Parathyroid adenoma (tissue), 2 donors: ENCODE results near the gene SLC30A10.
"Not testable (repeated sequence)": the region's sequence is repeated elsewhere in the genome, so short reads cannot be mapped to it uniquely, and the experiment has no call there.

Source experiments
- H2AFZ ChIP-seq: fragments of 300-600 bp; sonication (generic); one replicate; pipeline ENCODE4 v1.7.0; 2017; ENCODE audit warnings: antibody characterized with exemption, mild to moderate bottlenecking
- H3K27ac ChIP-seq: fragments of 300-600 bp; sonication (generic); one replicate; pipeline ENCODE4 v1.7.0; 2017
- H3K27me3 ChIP-seq: fragments of 300-600 bp; sonication (generic); one replicate; pipeline ENCODE4 v1.7.0; 2017; ENCODE audit warnings: low read length; ENCODE audit not compliant: control insufficient read depth, insufficient read depth
- H3K36me3 ChIP-seq: fragments of 300-600 bp; sonication (generic); one replicate; pipeline ENCODE4 v1.7.0; 2017; ENCODE audit warnings: low read length; ENCODE audit not compliant: control insufficient read depth, insufficient read depth
- H3K4me1 ChIP-seq: fragments of 300-600 bp; sonication (generic); one replicate; pipeline ENCODE4 v1.7.0; 2017; ENCODE audit warnings: control low read depth
- H3K4me2 ChIP-seq: fragments of 300-600 bp; sonication (generic); one replicate; pipeline ENCODE4 v1.7.0; 2017; ENCODE audit warnings: low read length
- H3K4me3 ChIP-seq: fragments of 300-600 bp; sonication (generic); one replicate; pipeline ENCODE4 v1.7.0; 2017; ENCODE audit warnings: low read depth, low read length
- H3K79me2 ChIP-seq: fragments of 300-600 bp; sonication (generic); one replicate; pipeline ENCODE4 v1.7.0; 2017; ENCODE audit warnings: control low read depth
- H3K9ac ChIP-seq: fragments of 300-600 bp; sonication (generic); one replicate; pipeline ENCODE4 v1.7.0; 2017; ENCODE audit warnings: mild to moderate bottlenecking
- H3K9me3 ChIP-seq: fragments of 300-600 bp; sonication (generic); one replicate; pipeline ENCODE4 v1.7.0; 2017; ENCODE audit warnings: low read length; ENCODE audit not compliant: control insufficient read depth
- TF ChIP-seq, protein P1 (sequence below): fragments of 300-600 bp; sonication (generic); IDR thresholded peaks from one replicate; pipeline ENCODE4 v1.7.0; 2017; ENCODE audit warnings: antibody characterized with exemption, mild to moderate bottlenecking
- donor health status: primary hyperparathyroidism.

SLC30A10 gene

DNA sequence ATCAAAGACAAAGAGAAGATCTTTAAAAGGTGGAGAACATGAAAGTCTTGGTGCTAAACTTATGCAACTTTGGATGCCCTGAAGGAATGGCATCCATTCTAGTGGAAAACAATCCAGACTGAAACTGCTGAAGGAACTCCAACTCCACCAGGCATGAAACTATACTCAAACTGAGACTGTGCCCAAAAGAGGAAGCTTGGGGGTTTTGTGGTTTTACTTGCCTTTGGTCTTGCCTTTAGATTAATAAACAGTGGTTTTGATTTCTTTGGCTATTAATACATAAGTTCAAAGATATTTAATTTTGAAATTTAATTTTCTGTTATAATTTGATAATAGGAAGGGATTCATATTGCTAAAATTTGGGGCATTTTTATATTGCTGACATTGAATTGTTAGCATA lies 17.4 kb upstream of the SLC30A10 start:
- Histone ChIP-seq H3K4me3 (no peak overlapping the region), H2AFZ (no peak overlapping the region), H3K9me3 (no peaks in the 10 kb centered on the region), H3K79me2 (no peaks in the 10 kb centered on the region), H3K4me2 (no peak overlapping the region), H3K36me3 (no peaks in the 10 kb centered on the region), H3K4me1 (no peaks in the 10 kb centered on the region), H3K9ac (no peak overlapping the region), H3K27ac (no peak overlapping the region), H3K27me3 (no peaks in the 10 kb centered on the region)
- TF ChIP-seq, protein P1, sequence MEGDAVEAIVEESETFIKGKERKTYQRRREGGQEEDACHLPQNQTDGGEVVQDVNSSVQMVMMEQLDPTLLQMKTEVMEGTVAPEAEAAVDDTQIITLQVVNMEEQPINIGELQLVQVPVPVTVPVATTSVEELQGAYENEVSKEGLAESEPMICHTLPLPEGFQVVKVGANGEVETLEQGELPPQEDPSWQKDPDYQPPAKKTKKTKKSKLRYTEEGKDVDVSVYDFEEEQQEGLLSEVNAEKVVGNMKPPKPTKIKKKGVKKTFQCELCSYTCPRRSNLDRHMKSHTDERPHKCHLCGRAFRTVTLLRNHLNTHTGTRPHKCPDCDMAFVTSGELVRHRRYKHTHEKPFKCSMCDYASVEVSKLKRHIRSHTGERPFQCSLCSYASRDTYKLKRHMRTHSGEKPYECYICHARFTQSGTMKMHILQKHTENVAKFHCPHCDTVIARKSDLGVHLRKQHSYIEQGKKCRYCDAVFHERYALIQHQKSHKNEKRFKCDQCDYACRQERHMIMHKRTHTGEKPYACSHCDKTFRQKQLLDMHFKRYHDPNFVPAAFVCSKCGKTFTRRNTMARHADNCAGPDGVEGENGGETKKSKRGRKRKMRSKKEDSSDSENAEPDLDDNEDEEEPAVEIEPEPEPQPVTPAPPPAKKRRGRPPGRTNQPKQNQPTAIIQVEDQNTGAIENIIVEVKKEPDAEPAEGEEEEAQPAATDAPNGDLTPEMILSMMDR: no peak

DNA sequence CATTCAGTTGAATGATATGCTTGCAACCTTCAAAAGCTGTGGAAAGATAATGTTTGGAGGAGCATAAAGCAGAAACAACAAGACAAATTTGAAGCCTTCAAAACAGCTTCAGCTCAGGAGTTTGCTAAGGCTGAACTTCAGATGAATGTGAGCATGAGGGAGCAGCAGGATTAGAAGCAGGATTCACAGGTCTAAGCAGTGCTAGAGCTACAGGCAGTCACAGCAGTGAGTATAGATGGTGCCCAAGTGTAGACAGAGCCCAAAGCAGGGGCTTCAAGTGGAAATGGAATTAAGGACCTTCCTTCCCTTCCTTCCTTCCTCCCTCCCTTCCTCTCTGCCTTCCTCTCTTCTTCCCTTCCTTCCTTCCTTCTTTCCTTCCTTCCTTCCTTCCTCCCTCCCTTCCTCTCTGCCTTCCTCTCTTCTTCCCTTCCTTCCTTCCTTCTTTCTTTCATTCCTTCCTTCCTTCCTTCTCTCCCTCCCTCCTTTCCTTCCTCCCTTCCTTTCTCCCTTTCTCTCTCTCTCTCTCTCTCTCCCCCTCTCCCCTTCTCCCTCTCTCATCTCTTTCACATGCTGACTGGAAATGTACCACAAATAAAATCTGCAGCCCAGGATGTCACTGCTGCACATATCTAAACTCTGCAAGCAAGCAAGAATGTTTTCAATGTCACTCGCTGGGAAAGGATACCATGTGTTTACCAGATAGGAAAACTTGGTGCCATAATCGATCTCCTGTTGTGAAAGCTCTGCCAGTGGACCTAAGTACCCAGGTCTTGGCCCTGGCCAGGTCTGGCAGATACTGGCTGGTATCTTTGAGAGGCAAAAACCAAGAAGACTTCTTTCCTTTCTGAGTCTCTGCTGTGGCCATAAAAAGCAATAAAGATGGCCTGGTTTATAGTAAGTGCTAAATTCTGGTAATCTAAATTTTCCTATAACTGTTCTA lies 13.1 kb upstream of the SLC30A10 start:
- Histone ChIP-seq H3K4me3 (no peak overlapping the region), H3K27ac (no peak overlapping the region), H3K4me1 (no peaks in the 10 kb centered on the region), H3K79me2 (no peaks in the 10 kb centered on the region), H3K4me2 (no peak overlapping the region), H3K36me3 (no peaks in the 10 kb centered on the region), H3K27me3 (no peaks in the 10 kb centered on the region), H3K9ac (no peak overlapping the region), H2AFZ (no peak overlapping the region), H3K9me3 (no peaks in the 10 kb centered on the region)
- TF ChIP-seq, protein P1: no peak

DNA sequence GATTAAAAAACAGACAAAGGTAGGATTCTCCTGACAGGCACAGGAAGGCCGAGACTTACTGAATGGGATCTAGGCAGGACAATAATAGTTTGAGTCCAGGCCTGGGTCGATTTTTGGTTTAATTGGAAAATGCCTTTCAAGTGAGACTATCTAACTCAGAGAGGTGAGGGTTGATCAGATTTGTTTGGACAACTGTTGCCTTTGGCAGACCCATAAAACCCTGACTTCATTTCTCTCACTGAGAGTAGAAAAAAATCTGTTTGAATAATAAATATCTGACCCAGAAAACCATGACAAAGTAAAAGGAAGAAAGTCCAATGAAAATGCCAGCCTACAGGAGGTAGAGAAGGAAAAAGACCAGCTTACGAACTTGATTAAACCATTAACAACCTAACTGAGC lies 12.3 kb upstream of the SLC30A10 start:
- Histone ChIP-seq H3K27ac (no peak overlapping the region), H3K4me1 (no peaks in the 10 kb centered on the region), H3K9me3 (no peaks in the 10 kb centered on the region), H3K4me2 (no peak overlapping the region), H2AFZ (no peak overlapping the region), H3K79me2 (no peaks in the 10 kb centered on the region), H3K27me3 (no peaks in the 10 kb centered on the region), H3K36me3 (no peaks in the 10 kb centered on the region), H3K4me3 (no peak overlapping the region), H3K9ac (no peak overlapping the region)
- TF ChIP-seq, protein P1: no peak

DNA sequence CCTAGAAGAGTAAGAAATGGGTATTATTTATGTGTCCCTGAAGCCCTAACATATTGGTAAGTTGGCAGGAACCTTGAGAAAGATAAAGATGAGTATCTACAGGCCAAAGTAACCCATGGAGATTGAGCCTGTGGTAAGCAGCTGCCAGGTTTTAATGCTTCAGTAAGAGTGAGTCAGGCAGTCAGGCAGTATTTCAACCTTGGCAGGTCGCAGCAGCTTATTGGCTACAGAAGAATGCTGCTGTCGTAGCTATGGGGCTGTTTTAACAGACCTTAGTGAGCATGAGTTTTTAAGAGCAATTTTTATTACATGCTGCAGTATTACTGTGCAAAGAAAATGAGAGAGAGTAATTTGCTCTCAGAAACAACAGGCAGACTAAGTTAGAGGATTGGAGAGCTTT lies 10.3 kb upstream of the SLC30A10 start:
- H3K27ac ChIP-seq: no peak overlapping the region
- TF ChIP-seq, protein P1: no peak
- no peak overlapping the region for H2AFZ ChIP-seq
- H3K36me3 ChIP-seq: no peaks in the 10 kb centered on the region
- no peak overlapping the region for H3K4me3 ChIP-seq
- H3K4me2 ChIP-seq: no peak overlapping the region
- H3K9me3 ChIP-seq: no peaks in the 10 kb centered on the region
- no peaks in the 10 kb centered on the region for H3K4me1 ChIP-seq
- no peaks in the 10 kb centered on the region for H3K27me3 ChIP-seq
- H3K79me2 ChIP-seq: no peaks in the 10 kb centered on the region
- H3K9ac ChIP-seq: no peak overlapping the region

DNA sequence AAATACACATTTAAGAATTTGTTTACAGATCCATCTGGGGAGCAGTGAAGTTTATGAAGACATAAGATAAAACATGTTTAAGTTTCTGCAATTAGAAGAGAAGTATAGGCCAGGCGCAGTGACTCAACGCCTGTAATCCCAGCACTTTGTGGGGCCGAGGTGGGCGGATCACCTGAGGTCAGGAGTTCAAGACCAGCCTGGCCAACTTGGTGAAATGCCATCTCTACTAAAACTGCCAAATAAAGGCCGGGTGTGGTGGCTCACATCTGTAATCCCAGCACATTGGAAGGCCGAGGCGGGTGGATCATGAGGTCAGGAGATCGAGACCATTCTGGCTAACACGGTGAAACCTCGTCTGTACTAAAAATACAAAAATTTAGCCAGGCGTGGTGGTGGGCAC lies 5.4 kb upstream of the SLC30A10 start:
- not testable (repeated sequence) for H3K4me3 ChIP-seq

More for the DNA sequence above, 5.4 kb upstream of the SLC30A10 start:
- not testable (repeated sequence) for H3K36me3 ChIP-seq, H3K79me2 ChIP-seq, H3K27ac ChIP-seq, H3K4me2 ChIP-seq, H3K4me1 ChIP-seq, H2AFZ ChIP-seq, H3K9me3 ChIP-seq, H3K9ac ChIP-seq, H3K27me3 ChIP-seq
